Suppressor macrophage (primary cell): Measurements from ENCODE around the gene LY6G5C.

Experiments
- DNase-seq, 4 experiments: peaks; one replicate each; pipeline ENCODE4 v3.0.0-alpha.2; 2020 to 2022
- total RNA-seq, 17 experiments: gene quantifications; one replicate each; lab custom pipeline; 2026; ENCODE audit warnings: mixed read lengths in 6 of 17, inconsistent platforms in 3 of 17; lab: John Stamatoyannopoulos, UW

The LY6G5C gene
- 0.50 to 4.4 (median 1.3) reads per million in 17 experiments for total RNA-seq

DNA sequence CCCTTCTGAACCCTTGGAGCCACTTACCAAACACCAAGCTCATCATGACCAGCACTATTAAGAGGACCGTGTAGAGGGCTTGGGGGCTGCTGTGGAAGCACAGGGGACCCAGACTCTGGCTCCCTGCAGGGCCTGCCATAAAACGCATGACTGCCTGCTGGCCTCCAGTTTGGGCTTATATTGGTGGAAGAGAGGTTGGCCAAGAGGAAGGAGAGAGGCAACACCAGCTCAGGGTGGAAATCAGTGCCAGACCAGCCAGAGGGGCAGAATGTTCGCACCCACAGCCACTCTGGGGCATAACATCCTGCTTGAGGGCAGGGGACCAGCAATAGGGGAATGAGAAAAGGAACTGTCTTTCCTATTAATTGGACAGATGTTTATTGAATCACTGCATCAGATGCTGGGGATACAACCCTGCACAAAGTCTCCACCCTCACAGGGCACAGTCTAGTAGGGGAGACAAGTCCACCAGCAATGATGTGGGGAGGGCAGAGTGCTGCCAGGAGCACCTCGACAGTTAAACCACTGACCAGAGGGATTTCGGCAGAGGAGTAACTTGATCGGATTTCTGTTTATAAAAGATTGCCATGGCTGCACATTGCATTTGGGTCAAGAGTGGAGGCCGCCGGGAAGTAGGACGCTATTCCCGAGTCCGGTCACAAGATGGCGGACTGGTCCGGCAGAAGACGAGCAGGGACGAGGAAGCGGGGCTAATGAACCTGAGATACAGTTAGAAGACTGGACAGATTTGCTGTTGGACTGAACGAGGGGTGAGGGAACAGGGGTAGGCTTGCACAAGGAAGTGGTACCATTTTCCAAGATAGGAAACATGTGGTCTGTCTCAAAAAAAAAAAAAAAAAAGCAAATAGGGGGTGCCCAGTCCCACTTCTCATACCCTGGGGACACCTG lies at the start of gene LY6G5C:
Gene LY6G5C, minus strand, starts transcription at position 842 of the 909 bp plus-strand sequence. Its CDS starts 694 bp downstream, at position 148.
- DNase-seq, result peak; percentile 77 to 91 (median 86)

- peak; percentile 77 to 88 (median 86) for DNase-seq
Measured at GRCh38 chr6:31729979-31730630, 49.2 kb upstream of the LY6G5C start.

DNA sequence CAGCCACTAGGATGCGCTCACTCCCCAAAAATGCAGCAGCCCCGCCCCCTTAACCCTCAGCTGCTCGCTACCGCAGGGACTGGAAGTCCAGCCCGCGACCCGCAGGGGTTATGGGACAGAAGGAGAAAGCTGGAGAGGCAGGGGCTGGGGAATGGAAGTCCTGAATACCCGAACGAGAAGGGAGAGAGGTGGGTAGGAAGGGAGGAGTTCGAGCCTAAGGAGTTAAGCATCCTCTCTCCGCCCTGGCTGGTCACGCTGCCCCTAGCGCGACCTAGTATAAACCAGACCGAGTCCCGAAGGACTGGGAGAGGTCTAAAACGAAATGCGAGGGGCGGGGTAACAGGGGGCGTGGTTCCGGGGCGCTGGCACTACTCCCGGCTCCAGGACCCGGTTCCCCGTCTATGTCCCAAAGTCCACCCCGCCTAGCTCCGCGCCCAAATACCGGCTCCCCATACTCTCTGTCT lies 48.7 kb upstream of the LY6G5C start:
- peak; percentile 88 to 95 (median 92) for DNase-seq

DNA sequence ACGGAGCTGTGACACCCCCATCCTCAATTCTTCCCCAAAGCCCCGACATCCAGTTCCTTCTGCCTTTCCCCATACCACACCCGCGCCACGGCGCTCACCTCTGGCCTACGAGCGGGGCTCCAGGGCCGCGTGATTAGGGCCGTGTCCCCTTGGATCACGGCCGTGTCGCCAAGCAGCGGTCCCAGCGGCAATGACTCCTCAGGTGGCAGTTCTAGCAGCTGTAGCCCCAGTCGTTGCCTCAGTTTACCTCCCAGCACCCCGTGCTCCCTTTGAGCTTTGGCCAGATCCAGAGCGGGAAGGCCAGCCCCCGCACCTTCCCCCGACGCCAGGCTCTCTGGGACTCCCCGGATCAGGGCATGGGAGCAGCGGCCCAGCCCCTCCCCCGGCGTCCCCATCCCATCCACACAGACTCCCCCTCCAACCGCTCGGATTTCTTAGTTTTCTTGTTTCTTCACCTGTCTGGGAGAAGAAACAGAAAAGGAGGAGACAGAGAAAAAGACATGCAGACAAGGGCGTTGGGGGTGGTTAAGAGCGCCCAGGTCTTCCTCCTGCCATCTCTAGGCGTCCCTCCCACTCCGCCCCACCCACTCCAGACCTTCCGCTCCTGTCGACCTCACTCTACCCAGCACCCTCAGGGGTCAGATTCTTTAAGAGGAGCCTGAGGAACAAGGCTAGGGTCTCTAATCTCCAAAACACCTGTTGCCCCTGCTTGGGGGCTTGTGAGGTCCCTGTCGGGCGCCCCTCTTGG lies 48.1 kb upstream of the LY6G5C start, which contains the start of gene DDAH2:
Gene DDAH2, minus strand, starts transcription at position 533 of the 748 bp plus-strand sequence. Its CDS starts 138 bp downstream, at position 395.
- DNase-seq, result no peak

GRCh38 chr6:31727717-31728671 lies 47.1 kb upstream of the LY6G5C start:
- DNase-seq, result peak in 3 of 4 experiments; percentile 40 to 64 (median 53)

DNA sequence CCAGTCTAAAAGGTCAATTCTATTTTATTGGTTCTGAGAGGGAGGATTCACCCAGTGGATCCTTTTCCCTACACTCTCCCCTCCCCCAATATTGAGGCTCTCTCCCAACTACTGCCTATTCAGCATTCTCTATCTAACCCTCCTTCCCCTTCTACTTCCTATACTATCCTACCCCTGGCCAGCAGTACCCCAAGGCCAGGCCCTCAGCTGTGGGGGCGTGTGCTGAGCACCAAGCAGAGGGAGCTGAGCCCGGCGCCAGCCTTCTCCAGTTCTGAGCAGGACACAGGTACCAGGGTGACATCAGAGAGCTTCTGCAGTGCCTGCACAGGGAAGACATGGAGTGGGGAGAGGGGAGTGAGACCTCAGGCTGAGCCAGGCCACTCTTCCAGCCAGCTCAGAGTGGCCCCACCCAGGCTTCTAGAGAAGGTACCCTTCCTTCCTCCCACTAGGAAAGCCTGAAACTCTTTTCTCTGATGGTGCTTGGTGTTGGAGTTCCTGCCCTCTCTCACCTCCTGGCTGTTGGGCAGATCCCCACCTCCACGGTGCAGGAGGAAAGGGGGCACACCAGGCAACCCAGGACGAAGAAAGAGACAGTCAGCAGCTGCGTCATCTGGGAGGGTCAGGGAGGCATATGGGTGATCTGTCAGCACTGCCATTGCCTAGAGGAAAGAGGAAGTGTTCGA lies 46.3 kb upstream of the LY6G5C start:
- DNase-seq, result peak; percentile 89 to 96 (median 92)

- DNase-seq, result peak; percentile 84 to 97 (median 91)
Measured at GRCh38 chr6:31725502-31726350, 44.9 kb upstream of the LY6G5C start.

DNA sequence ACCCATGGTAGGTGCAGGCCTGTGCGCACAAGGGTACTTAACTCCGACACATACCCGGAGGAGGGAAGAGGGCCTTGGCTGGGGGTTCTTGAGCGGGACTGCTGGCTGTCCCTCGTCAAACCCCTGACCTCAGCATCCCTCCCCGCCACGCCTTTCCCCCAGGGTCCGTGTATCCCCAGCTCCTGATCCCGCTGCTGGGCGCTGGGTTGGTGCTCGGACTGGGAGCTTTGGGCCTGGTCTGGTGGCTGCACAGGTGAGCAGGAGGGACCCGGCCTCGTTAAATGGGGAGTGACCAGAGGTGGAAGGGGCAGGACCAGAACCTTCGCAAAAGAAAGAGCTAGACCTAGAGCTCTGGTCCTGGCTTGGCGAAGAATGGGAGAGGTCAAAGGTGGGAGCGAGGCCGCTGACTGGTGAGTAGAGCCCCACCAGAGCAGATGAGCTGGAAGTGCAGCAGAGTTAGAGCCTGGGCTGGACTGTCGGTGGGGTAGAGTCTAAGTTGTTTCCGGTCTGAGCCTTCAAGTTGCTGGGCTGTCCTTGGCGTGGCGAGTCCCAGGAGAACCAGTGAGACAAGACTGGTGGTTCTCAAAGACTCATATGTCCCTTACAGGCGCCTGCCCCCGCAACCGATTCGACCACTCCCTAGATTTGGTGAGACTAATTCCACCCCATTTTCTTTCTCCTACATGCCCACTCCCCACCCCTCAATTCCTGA lies 43.3 kb upstream of the LY6G5C start:
- DNase-seq, result no peak

DNA sequence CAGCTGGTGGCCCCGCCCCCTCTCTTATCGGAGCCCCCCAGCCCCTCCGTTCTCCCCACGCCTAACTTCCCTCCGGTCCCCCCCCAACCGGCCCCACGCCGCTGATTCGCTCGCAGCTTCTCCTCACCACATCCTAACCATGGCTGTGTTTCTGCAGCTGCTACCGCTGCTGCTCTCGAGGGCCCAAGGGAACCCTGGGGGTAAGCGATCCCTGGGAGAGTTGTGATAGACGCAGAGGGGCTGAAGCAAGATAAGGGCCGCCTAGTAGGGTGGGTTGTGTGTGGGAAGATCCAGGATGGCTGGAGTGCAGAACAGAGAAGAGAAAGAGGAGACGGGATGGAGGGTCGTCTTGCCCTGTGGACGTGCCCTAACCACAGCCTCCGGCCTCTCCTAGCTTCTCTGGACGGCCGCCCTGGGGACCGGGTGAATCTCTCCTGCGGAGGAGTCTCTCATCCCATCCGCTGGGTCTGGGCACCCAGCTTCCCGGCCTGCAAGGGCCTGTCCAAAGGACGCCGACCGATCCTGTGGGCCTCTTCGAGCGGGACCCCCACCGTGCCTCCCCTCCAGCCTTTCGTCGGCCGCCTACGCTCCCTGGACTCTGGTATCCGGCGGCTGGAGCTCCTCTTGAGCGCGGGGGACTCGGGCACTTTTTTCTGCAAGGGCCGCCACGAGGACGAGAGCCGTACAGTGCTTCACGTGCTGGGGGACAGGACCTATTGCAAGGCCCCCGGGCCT lies 42.5 kb upstream of the LY6G5C start, which contains the start of gene MPIG6B:
Gene MPIG6B, plus strand, starts transcription at position 129 of the 735 bp plus-strand sequence. Its CDS starts 11 bp downstream, at position 140.
- no peak for DNase-seq

- no peak for DNase-seq
Measured at GRCh38 chr6:31722173-31722572, 41.3 kb upstream of the LY6G5C start.

DNA sequence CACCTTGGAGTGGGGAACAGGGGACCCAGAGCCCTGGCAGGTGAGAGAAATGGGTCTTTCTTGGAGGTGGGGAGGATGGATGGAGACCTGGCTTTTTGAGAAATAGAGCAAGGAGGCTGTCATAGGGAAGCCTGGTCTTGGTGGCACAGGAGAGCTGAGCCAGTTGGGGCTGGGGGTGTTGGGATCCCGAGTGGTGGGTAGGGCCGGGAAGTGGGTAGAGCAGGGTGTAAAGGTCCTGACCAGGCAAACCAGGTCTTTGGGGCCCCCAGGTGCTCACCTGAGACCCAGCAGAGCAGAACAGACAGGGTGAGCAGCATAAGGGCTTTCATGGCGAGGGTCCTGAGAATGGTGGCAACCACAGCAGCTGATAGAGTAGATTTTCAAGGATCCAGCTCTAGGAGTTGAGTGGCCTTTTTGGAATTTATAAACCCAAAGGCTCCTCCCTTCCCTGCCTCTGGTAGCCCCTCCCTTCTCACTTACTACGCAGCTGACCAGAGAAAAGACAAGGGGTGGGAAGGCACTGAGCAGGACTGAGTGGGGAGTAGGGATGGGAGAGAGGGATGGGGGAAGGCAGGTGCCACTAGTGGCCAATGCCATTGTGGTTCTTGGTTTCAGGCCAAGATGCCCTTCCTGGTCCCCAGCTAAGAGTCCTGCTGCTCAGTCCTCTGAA lies 40.6 kb upstream of the LY6G5C start, which contains the start of gene LY6G6C:
Gene LY6G6C, minus strand, starts transcription at position 396 of the 670 bp plus-strand sequence. Its CDS starts 67 bp downstream, at position 329.
- no peak for DNase-seq

DNA sequence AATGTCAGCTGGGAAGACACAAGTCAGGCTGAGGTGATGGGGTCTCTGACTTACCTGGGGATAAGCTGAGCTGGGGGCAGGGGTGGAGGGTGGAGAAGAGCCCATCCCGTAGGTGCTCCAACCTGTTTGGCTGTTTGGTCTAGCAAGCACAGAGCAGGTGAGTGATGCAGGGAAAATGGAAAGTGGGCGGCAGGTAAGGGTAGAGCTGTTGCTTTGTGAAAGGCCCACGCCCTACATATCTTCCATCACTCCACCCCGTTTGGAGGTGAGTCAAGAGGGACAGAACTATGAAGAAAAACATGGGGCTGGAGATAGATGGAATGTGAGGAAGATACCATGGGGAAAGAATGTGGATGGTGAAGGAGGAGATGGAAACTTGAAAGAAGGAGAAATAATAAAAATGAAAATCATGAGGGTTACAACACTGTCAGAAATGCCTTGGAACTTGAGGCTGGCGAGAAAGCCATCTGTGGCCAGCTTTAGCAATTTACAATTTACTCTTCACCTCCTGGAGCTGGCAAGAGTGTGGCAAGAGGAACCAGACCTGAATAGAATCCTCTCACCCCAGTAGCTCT lies 39.4 kb upstream of the LY6G5C start:
- no peak for DNase-seq

- no peak for DNase-seq
Measured at GRCh38 chr6:31719001-31719400, 38.1 kb upstream of the LY6G5C start.

DNA sequence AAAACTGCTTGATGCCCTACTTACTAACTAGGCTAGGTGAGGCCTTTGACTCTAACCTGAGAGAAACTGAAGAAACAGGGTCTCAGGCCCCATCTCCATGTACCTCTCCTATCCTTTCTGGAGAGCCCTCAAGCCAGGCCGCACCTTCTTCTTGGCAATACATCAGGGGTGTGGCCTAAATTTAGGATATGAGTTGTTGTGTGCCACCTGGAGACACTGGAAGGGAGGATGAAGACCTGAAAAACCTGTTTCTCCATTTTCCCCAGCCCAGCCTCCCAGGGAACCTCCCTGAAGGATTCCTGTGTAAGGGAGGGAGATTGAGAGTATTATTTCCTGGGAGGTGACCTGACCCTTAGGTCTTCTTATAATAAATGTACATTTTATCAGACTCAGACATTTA lies 37.4 kb upstream of the LY6G5C start:
- no peak for DNase-seq

DNA sequence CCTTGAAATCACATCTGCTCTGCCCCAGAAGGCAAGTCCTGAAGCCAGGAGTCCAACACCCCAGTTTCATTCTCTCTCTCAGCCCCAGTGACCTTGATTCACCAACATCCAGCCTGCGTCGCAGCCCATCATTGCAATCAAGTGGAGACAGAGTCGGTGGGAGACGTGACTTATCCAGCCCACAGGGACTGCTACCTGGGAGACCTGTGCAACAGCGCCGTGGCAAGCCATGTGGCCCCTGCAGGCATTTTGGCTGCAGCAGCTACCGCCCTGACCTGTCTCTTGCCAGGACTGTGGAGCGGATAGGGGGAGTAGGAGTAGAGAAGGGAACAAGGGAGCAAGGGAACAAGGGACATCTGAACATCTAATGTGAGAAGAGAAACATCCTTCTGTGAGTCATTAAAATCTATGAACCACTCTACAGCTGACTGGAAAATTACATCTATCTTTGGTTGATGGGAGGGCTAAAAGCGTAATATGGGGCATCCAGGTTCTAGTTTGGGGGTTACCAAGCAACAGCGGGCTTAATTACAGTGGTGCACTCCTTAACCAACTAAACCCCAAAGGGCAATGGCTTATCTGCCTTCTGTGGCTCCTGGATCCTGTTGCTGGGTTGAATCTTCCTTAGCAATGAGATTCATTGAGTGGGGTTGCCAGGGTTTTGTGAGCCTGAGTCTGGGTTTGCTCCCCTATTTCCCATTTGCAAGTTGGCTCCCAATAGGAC lies 36.8 kb upstream of the LY6G5C start:
- no peak for DNase-seq
